Measurements from ENCODE around the gene CFAP77. TPM values are rescaled to one million over a fixed set of nuclear protein-coding genes. Genes with fewer than 3 reads are reported as not detected.

The CFAP77 gene
- total and polyA plus RNA-seq, 2 of the 8 experiments (the other 6 are each of a cell fraction or from before 2014, with no cell fraction given) = 0.63 to 0.97 TPM

DNA sequence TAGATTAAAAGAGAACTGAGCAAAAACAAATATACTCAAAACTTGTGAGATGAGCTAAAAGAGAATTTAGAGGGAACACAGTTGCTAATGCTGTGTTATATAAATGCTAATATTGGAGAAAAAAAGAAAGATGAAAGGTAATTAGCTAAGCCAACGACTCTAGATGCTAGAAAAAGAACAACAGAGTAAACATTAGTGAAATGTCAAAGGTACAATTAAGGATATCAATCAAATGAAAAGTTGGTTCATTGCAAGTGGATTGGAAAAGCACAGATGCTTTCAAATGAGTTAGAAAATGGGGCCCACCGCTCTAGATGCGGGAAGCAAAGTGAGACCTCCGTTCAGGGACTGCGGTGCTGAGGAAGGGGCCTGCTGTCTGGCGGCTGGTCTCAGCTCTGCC is 154.5 kb downstream of the CFAP77 start:
- H4K5ac ChIP-seq (ENCODE audit: insufficient read length, low read depth, low read length) = no peak overlapping the region
- ChIA-PET CTCF (ENCODE audit: partially characterized antibody) (interaction anchor here (0.6 to 3.4 kb wide), 7 partner anchors 8 to 152 kb away, joined by 3 to 15 read pairs (median 5); no protein-coding TSS in a partner anchor), POLR2A (ENCODE audit: partially characterized antibody) (no interaction called here)
- H3K14ac ChIP-seq (ENCODE audit: insufficient read length) = no peak overlapping the region
- no peak overlapping the region for H2AK5ac ChIP-seq (ENCODE audit: low read depth, low read length)
- FAIRE-seq (no peak), DNase-seq (ENCODE audit: low read depth in 1 of 2, low spot score in 2 of 2) (no peak)
- no peaks in the 10 kb centered on the region for H4K20me1 ChIP-seq (replicated peaks in 1 of 2; ENCODE audit: control insufficient read depth in 1 of 2, insufficient read depth in 2 of 2, low read length in 2 of 2)
- no peak overlapping the region for H2AFZ ChIP-seq (ENCODE audit: low read length)
- H2BK15ac ChIP-seq (ENCODE audit: low read length) = no peak overlapping the region
- WGBS, 2 experiments (ENCODE audit: extremely low coverage in 1 of 2, insufficient coverage in 1 of 2, insufficient read length in 1 of 2, insufficient replicate concordance in 2 of 2, low coverage in 1 of 2, low lambda C conversion rate in 2 of 2, missing lambda C conversion rate in 1 of 2) = 86% methylated on average over 6 of the region's 6 CpGs; no CpG with 5 or more reads in 1 of the 2 experiments
- no peaks in the 10 kb centered on the region for H3K9me3 ChIP-seq (ENCODE audit: insufficient read depth in 2 of 2, low read depth in 1 of 2, low read length in 1 of 2)
- no peak overlapping the region for H4K8ac ChIP-seq (ENCODE audit: extremely low read depth, insufficient read depth, low read length)
- H3K56ac ChIP-seq (replicated peaks; ENCODE audit: insufficient read length, low read depth, low read length) = no peak overlapping the region
- no peak overlapping the region for H4K91ac ChIP-seq (replicated peaks; ENCODE audit: insufficient read length, low read length)
- H3K79me1 ChIP-seq (ENCODE audit: low read depth, low read length) = no peaks in the 10 kb centered on the region
- no peaks in the 10 kb centered on the region for H3K36me3 ChIP-seq (ENCODE audit: control insufficient read depth in 2 of 4, insufficient read depth in 4 of 4, low read length in 3 of 4)
- H3K23me2 ChIP-seq (ENCODE audit: low read depth, low read length) = no peaks in the 10 kb centered on the region
- no peaks in the 10 kb centered on the region for H3K27me3 ChIP-seq (replicated peaks in 1 of 4; ENCODE audit: control insufficient read depth in 3 of 4, extremely low read depth in 1 of 4, insufficient read depth in 3 of 4, low read length in 3 of 4)
- H3K4me1 ChIP-seq (replicated peaks in 1 of 4; ENCODE audit: control insufficient read depth in 3 of 4, insufficient read depth in 4 of 4, low read length in 3 of 4) = peaks cover 0 to 3% (median 0%) of the 10 kb centered on the region in 4 experiments; a peak in 1 of 7 replicates
- no peak overlapping the region for H3K4me2 ChIP-seq (ENCODE audit: insufficient read depth in 1 of 2, low read depth in 2 of 2, low read length in 2 of 2)
- no peaks in the 10 kb centered on the region for H3K79me2 ChIP-seq (ENCODE audit: control insufficient read depth in 1 of 2, insufficient read depth in 2 of 2, low read length in 2 of 2)
- H2BK5ac ChIP-seq (ENCODE audit: low read depth, low read length) = no peak overlapping the region
- no peak overlapping the region for H3K4me3 ChIP-seq (ENCODE audit: extremely low read depth in 1 of 4, insufficient read depth in 2 of 4, low read depth in 3 of 4, low read length in 4 of 4)
- no peak overlapping the region for H3K23ac ChIP-seq (ENCODE audit: insufficient read length)
- no peak overlapping the region for H2BK12ac ChIP-seq (ENCODE audit: low read depth, low read length)
- no peak overlapping the region for H2BK20ac ChIP-seq (ENCODE audit: low read length)
- H3K27ac ChIP-seq (ENCODE audit: low read depth, low read length) = no peak overlapping the region
- no peak overlapping the region for H3K9ac ChIP-seq (replicated peaks in 1 of 4; ENCODE audit: extremely low read depth in 1 of 4, low read depth in 3 of 4, low read length in 3 of 4)
- no peak overlapping the region for H2BK120ac ChIP-seq (replicated peaks; ENCODE audit: low read depth, low read length)
- no peak overlapping the region for H3K4ac ChIP-seq (replicated peaks; ENCODE audit: insufficient read length, low read depth, low read length)
- H3K18ac ChIP-seq (ENCODE audit: extremely low read depth, low read length) = no peak overlapping the region
- TF ChIP-seq MAFK (IDR thresholded peaks at IDR 0.05; ENCODE audit: low read depth, low read length) (no peak), JUN (IDR thresholded peaks at IDR 0.05; ENCODE audit: low read depth, low read length) (no peak), CHD1 (IDR thresholded peaks at IDR 0.05; ENCODE audit: low read depth, low read length) (no peak), SIX5 (IDR thresholded peaks at IDR 0.05; ENCODE audit: low read depth, low read length) (no peak), RNF2 (IDR thresholded peaks at IDR 0.05; ENCODE audit: borderline replicate concordance, low read depth, low read length, missing control alignments, poor library complexity, severe bottlenecking) (no peak), SP1 (IDR thresholded peaks at IDR 0.05; ENCODE audit: low read depth, low read length) (no peak), TAF7 (optimal IDR thresholded peaks at IDR 0.05; ENCODE audit: borderline replicate concordance, low read depth, low read length) (no peak), FOSL1 (IDR thresholded peaks at IDR 0.05; ENCODE audit: insufficient read depth, low read depth, low read length) (no peak)

Data from H1 (cell line).